ENCODE measurements around the gene MYL4.
"Not testable (repeated sequence)": the region's sequence is repeated elsewhere in the genome, so short reads cannot be mapped to it uniquely, and the experiment has no call there.

MYL4 gene

DNA sequence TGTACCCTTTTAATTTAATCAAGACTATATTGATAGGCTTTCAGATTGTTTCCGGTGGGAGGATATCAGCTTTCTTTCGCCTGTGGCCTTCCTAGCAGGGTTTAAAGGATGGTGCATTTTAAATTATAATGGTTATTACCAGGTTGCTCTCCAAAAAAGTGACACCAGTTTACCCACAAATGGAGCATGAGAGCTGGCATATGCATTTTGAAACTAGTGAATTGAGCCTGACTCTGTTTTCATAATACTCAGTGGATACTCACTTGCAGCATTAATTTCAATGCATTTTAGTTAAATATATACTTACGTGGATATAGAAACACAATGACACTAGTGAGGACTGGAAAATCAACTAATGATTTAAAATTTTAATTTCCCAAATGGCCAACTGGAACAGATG is 5.8 kb downstream of the MYL4 start:
- no peaks in the 10 kb centered on the region for H3K9me3 ChIP-seq (ENCODE audit: insufficient read depth, low read depth, low read length)
- peaks cover 27% of the 10 kb centered on the region for H3K4me1 ChIP-seq (ENCODE audit: insufficient read depth, low read length, poor library complexity, severe bottlenecking)
- TF ChIP-seq, protein P1, sequence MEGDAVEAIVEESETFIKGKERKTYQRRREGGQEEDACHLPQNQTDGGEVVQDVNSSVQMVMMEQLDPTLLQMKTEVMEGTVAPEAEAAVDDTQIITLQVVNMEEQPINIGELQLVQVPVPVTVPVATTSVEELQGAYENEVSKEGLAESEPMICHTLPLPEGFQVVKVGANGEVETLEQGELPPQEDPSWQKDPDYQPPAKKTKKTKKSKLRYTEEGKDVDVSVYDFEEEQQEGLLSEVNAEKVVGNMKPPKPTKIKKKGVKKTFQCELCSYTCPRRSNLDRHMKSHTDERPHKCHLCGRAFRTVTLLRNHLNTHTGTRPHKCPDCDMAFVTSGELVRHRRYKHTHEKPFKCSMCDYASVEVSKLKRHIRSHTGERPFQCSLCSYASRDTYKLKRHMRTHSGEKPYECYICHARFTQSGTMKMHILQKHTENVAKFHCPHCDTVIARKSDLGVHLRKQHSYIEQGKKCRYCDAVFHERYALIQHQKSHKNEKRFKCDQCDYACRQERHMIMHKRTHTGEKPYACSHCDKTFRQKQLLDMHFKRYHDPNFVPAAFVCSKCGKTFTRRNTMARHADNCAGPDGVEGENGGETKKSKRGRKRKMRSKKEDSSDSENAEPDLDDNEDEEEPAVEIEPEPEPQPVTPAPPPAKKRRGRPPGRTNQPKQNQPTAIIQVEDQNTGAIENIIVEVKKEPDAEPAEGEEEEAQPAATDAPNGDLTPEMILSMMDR (conservative IDR thresholded peaks at IDR 0.05; ENCODE audit: low read length) = no peak
- TF ChIP-seq EZH2phosphoT487 (IDR thresholded peaks at IDR 0.05; ENCODE audit: borderline replicate concordance) = no peak
- H4K20me1 ChIP-seq (ENCODE audit: insufficient read depth, low read length, poor library complexity, severe bottlenecking) = no peaks in the 10 kb centered on the region
- no peaks in the 10 kb centered on the region for H3K9me2 ChIP-seq (replicated peaks; ENCODE audit: low read depth, low read length)
- no peaks in the 10 kb centered on the region for H3K79me2 ChIP-seq (ENCODE audit: insufficient read depth, low read length)
- H3K4me3 ChIP-seq (ENCODE audit: low read length, poor library complexity, severe bottlenecking) = no peak overlapping the region
- H3K9ac ChIP-seq (ENCODE audit: low read depth, low read length, poor library complexity, severe bottlenecking) = no peak overlapping the region
- no peaks in the 10 kb centered on the region for H3K36me3 ChIP-seq (ENCODE audit: insufficient read depth, low read length)
- H2AFZ ChIP-seq (ENCODE audit: low read length) = no peak overlapping the region
- H3K27me3 ChIP-seq (ENCODE audit: insufficient read depth, low read length, poor library complexity, severe bottlenecking) = no peaks in the 10 kb centered on the region
- no peaks in the 10 kb centered on the region for H3F3A ChIP-seq (ENCODE audit: low read depth)
- no peak overlapping the region for H3K4me2 ChIP-seq (ENCODE audit: low read depth, low read length, poor library complexity, severe bottlenecking)

DNA sequence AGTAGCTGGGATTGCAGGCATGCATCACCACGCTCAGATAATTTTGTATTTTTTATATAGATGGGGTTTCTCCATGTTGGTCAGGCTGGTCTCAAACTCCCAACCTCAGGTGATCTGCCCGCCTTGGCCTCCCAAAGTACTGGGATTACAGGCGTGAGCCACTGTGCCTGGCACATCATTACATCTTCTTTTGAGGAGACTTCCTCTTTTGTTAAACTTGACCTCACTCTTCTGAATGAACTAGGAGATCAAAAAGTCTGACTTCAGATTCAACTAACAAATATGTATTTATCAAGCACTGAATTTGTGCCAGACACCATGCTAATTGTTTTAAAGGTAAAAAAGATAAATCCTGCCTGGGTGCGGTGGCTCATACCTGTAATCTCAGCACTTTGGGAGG is 7.7 kb downstream of the MYL4 start:
- H3K9me3 ChIP-seq (ENCODE audit: insufficient read depth, low read depth, low read length); H4K20me1 ChIP-seq (ENCODE audit: insufficient read depth, low read length, poor library complexity, severe bottlenecking); H3K9ac ChIP-seq (ENCODE audit: low read depth, low read length, poor library complexity, severe bottlenecking); H3K4me2 ChIP-seq (ENCODE audit: low read depth, low read length, poor library complexity, severe bottlenecking); H3K27me3 ChIP-seq (ENCODE audit: insufficient read depth, low read length, poor library complexity, severe bottlenecking); H2AFZ ChIP-seq (ENCODE audit: low read length); H3K79me2 ChIP-seq (ENCODE audit: insufficient read depth, low read length); H3K36me3 ChIP-seq (ENCODE audit: insufficient read depth, low read length); H3K9me2 ChIP-seq (replicated peaks; ENCODE audit: low read depth, low read length); H3F3A ChIP-seq (ENCODE audit: low read depth); H3K4me3 ChIP-seq (ENCODE audit: low read length, poor library complexity, severe bottlenecking): not testable (repeated sequence)
- peaks cover 46% of the 10 kb centered on the region for H3K4me1 ChIP-seq (ENCODE audit: insufficient read depth, low read length, poor library complexity, severe bottlenecking)

DNA sequence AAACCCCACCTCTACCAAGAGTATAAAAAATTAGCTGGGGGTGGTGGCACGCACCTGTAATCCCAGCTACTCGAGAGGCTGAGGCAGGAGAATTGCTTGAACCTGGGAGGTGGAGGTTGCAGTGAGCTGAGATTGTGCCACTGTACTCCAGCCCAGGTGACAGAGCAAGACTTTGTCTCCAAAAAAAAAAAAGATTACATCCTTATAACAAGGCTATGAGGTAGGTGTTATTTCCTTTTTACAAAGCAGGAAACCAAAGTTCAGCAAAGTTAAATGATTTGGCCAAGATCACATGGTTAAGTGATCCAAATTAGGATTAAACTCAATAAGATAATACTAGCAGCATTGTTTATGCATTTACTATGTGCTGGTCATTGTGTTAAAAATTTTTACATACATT is 8.1 kb downstream of the MYL4 start:
- not testable (repeated sequence) for H4K20me1 ChIP-seq (ENCODE audit: insufficient read depth, low read length, poor library complexity, severe bottlenecking); H3K36me3 ChIP-seq (ENCODE audit: insufficient read depth, low read length); H3K79me2 ChIP-seq (ENCODE audit: insufficient read depth, low read length); H3K9ac ChIP-seq (ENCODE audit: low read depth, low read length, poor library complexity, severe bottlenecking); H3K27me3 ChIP-seq (ENCODE audit: insufficient read depth, low read length, poor library complexity, severe bottlenecking); H3K9me2 ChIP-seq (replicated peaks; ENCODE audit: low read depth, low read length); H3K4me3 ChIP-seq (ENCODE audit: low read length, poor library complexity, severe bottlenecking); H3K4me2 ChIP-seq (ENCODE audit: low read depth, low read length, poor library complexity, severe bottlenecking); H2AFZ ChIP-seq (ENCODE audit: low read length); H3F3A ChIP-seq (ENCODE audit: low read depth); H3K9me3 ChIP-seq (ENCODE audit: insufficient read depth, low read depth, low read length)
- peaks cover 51% of the 10 kb centered on the region for H3K4me1 ChIP-seq (ENCODE audit: insufficient read depth, low read length, poor library complexity, severe bottlenecking)

DNA sequence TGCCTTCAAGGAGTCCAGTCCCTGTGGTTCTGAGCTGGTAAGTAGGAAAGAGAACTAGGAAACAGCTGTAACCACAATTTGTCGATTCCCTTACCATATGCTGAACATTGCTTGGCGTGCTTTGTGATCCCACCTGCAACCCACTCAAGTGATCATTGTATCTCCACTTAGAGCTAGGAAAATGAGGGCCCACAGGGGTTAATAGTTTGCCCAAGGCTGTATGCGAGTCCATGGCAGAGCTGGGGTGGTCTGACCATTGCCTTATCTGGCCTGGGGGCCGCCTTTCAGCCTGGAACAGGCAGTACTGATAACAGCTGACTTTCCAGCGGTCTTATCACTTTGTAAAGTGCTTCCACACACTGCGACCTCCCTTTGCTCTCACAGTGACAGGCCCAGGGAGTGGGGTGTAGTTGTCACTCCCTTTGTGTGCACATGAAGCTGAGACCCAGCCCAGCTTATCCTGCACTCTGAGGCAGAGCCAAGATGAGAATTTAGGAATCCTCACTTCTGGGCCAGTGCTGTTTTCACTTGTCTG is 9.8 kb downstream of the MYL4 start:
- Histone ChIP-seq H3K4me1 (ENCODE audit: insufficient read depth, low read length, poor library complexity, severe bottlenecking) (peaks cover 61% of the 10 kb centered on the region), H3K9me3 (ENCODE audit: insufficient read depth, low read depth, low read length) (no peaks in the 10 kb centered on the region), H4K20me1 (ENCODE audit: insufficient read depth, low read length, poor library complexity, severe bottlenecking) (no peaks in the 10 kb centered on the region), H3K9me2 (replicated peaks; ENCODE audit: low read depth, low read length) (no peaks in the 10 kb centered on the region), H3K9ac (ENCODE audit: low read depth, low read length, poor library complexity, severe bottlenecking) (peak overlapping the region; percentile 52), H3K4me3 (ENCODE audit: low read length, poor library complexity, severe bottlenecking) (peak overlapping the region; percentile 29), H3K27me3 (ENCODE audit: insufficient read depth, low read length, poor library complexity, severe bottlenecking) (no peaks in the 10 kb centered on the region), H2AFZ (ENCODE audit: low read length) (no peak overlapping the region), H3K4me2 (ENCODE audit: low read depth, low read length, poor library complexity, severe bottlenecking) (peak overlapping the region; percentile 81), H3K79me2 (ENCODE audit: insufficient read depth, low read length) (no peaks in the 10 kb centered on the region), H3F3A (ENCODE audit: low read depth) (no peaks in the 10 kb centered on the region; the same call in 1 of the 2 replicates), H3K36me3 (ENCODE audit: insufficient read depth, low read length) (no peaks in the 10 kb centered on the region)
- no peak for TF ChIP-seq EZH2phosphoT487 (IDR thresholded peaks at IDR 0.05; ENCODE audit: borderline replicate concordance)
- TF ChIP-seq, protein P1 (conservative IDR thresholded peaks at IDR 0.05; ENCODE audit: low read length) = no peak
